Stimulated activated CD4-positive, alpha-beta T cell treated with anti-CD3 and anti-CD28 coated beads, TNF-alpha, amount 100 ng/mL, for 4 hours (primary cell): ENCODE data around the gene WDR38.

Source experiments
- DNase-seq, 3 experiments: peaks; one replicate each; pipeline ENCODE4 v3.0.0-alpha.2; 2020; ENCODE audit warnings: low read depth in 3 of 3

WDR38 gene, protein sequence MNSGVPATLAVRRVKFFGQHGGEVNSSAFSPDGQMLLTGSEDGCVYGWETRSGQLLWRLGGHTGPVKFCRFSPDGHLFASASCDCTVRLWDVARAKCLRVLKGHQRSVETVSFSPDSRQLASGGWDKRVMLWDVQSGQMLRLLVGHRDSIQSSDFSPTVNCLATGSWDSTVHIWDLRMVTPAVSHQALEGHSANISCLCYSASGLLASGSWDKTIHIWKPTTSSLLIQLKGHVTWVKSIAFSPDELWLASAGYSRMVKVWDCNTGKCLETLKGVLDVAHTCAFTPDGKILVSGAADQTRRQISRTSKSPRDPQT

DNA sequence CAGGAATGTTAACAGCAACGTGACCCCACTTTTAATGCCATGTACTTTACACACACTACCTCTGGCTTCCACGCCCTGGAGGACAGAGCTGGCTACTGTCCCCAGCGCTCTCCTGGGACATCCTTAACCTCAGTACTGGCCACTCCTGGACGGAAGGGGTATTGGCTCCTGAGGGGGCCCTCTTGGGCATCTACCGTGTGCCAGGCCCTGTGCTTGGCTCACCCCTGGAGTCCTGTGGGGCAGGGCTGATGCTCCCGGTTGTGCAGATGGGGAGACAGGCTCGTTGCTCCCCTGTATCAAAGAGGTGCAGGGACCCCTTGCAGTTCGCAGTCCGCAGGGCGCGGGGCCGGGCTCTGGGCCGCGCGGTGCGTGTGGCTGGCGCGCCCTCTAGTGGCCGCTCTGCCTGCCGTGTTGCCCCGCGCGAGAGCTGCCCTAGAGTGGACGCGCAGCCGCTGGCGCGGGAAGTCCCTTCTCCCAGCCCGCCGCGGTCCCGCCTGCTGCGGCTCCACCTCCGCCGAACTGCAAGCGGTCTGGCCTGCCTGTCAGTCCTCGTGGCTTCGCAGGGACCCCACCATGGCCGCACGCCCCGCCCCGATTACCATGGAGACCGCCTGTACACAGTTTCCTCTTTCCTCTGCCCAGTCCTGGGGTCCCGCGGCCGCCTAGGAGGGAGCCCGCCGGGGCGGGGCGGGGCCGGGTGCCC is at the start of gene WDR38:
WDR38 (plus strand) TSS at position 632 of the 703 bp plus-strand sequence. CDS start 72 bp downstream, outside the sequence.
- peak; percentile 41 to 61 (median 52) for DNase-seq

DNA sequence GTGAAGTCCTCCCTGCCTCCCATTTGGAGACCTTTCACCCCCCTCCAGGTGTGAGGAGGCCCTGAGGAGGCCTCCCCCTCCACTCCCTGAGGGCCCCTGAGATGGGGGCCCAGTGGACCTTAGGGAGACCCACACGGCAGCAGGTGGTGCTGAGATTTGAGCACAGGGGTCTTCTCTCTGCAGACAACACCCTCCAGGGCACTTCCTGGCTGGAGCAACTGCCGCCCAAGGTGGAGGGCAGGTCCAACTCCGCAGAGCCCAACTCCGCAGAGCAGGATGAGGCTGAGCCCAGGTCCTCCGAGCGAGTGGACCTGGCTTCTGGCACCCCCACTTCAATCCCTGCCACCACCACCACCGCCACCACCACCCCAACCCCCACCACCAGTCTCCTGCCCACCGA is 49.3 kb upstream of the WDR38 start:
- no peak for DNase-seq

DNA sequence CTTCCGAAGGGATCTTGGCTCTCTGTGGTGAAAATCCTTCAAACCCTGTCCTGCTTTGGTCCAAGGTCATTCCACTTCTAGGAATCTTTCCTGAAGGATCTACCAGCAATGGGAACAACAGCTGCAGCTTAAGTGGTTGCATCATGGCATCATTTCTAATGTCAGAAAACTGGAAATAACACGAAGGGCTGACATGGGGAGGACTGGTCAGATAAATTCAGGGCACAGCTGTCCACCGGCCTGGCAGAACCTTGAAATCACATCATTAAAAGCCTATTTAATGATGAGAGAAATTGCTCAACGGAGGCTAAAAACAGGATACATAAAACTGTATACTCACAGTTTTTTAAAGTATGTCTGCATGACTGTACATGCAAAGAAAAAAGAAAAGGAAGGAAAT is 48.1 kb upstream of the WDR38 start:
- DNase-seq, result no peak

DNA sequence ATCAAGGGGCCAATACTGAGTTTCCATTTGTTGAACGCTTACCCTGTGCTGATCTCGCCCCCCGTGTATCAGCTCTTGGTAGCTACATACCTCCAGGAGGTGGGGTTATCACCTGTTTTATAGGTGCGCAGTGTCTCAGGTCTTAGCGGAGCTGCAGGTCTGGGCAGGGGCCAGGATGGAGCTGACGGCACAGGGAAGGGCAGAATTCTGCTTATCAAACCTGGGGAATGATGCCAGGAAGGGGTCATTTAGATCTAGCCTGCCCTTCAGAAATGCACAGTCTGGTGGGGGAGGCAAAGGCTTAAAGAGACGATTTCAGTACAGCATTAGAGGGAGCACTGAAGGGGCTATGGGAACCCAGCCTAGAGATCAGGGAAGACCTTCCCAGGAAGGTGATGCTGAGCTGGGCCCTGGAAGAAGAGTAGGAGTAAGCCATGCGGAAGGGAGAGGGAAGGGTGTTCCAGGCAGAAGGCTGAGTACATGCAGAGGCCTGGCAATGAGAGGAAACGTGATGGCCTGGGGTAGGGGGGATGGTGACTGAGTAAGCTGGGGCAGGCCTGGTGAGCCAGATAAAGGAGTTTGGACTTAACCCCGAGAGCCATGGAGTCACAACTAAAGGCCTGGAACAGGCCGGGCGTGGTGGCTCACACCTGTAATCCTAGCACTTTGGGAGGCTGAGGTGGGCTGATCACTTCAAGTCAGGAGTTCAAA is 44.9 kb upstream of the WDR38 start:
- no peak for DNase-seq

DNA sequence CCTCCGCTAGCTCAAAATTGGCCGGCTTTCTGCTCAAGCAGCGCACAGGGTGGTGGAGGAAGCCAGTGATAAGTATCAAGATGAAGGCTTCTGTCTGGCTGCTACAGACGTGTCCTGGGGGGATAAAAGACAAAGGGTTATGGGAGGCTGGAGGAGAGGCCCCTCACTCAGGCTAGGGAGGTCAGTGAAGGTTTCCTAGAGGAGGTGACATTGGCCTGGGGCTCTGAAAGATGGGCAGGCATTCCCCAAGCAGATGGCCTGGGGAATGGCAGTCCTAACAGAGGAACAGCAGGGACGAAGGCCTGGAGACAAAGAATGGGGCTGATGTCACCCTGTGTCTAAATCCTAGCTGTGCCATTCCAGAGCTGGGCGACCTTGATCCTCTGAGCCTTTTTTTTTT is 44.0 kb upstream of the WDR38 start:
- DNase-seq, result no peak

DNA sequence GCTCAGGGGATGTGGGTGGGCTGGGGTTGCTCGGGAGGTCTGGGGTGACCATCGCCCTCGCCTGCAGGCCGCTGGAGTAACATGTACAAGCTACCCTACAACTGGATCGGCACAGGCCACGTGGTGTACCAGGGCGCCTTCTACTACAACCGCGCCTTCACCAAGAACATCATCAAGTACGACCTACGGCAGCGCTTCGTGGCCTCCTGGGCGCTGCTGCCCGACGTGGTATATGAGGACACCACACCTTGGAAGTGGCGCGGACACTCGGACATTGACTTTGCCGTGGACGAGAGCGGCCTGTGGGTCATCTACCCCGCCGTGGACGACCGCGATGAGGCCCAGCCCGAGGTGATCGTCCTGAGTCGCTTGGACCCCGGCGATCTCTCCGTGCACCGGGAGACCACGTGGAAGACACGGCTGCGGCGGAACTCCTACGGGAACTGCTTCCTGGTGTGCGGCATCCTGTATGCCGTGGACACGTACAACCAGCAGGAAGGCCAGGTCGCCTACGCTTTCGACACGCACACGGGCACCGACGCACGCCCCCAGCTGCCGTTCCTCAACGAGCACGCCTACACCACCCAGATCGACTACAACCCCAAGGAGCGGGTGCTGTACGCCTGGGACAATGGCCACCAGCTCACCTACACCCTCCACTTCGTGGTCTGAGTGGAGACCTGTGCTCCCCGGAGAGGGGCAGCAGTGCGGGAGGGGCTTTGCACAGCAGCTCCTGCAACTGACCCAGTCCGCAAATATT is 43.3 kb upstream of the WDR38 start:
- DNase-seq, result no peak

DNA sequence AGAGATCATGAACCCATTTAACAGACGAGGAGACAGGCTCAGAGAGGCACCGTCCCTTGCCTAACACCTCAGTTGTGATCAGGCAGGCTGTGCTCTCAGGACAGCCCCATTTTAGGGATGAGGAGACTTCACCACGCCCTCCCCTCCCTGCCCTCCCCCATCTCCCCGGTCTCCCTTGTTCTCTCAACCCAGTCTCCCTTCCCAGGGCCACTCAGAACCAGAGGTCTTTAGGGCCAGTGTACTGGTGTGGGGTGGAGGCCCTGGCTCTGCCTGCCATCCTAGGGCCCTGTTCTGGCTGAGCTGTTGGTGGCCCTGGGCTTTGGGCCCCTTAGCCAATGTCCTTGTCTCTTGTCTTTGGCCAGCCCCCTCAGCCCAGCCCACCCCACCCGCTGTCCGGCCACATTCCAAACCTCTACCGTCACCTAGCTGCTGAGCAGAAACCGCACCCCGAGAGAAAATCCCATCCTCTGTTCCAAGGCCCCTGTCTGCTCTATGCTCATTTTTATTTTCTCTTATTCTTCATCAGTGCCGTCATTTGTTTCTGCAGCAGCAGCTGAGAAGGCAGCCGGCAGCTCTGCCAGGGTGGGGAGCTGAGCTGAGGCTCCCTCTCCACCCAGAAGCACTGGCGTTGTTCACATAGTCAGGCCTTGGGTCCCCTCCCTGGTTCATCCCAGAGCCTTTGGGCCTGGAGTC is 42.5 kb upstream of the WDR38 start:
- DNase-seq, result no peak

DNA sequence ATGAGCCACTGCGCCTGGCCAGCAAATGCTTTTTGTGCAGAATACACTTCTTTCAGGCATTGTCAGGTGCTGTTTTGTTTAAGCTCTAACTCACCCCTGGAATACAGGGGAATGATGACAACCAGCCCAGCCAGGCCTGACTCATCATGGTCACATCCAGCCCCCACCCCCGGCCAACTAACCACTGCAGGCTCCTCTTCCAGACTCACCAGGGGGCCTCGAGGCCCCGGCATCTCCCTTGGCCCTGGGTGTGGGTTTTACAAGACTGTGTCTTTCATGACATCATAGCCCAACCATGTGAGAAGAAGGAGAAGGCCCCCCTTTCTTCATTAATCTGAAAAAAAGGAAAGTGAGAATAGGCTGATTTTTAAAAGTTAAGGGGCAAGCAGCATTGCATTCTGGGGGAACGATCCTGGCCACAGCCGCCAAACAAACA is 40.8 kb upstream of the WDR38 start:
- DNase-seq, result no peak

DNA sequence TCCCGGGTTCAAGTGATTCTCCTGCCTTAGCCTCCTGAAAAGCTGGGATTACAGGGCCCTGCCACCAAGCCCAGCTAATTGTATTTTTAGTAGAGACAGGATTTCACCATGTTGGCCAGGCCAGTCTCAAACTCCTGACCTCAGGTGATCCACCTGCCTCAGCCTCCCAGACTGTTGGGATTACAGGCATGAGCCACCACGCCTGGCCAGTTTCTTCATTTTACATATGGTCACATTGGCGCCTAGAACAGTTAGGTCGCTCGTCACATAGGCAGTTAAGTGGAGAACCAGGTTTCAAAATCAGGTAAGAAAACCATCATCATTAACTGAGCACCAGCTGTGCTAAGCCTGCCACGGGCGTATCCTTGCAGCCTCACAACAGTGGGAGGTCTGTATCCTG is 40.2 kb upstream of the WDR38 start:
- no peak for DNase-seq

DNA sequence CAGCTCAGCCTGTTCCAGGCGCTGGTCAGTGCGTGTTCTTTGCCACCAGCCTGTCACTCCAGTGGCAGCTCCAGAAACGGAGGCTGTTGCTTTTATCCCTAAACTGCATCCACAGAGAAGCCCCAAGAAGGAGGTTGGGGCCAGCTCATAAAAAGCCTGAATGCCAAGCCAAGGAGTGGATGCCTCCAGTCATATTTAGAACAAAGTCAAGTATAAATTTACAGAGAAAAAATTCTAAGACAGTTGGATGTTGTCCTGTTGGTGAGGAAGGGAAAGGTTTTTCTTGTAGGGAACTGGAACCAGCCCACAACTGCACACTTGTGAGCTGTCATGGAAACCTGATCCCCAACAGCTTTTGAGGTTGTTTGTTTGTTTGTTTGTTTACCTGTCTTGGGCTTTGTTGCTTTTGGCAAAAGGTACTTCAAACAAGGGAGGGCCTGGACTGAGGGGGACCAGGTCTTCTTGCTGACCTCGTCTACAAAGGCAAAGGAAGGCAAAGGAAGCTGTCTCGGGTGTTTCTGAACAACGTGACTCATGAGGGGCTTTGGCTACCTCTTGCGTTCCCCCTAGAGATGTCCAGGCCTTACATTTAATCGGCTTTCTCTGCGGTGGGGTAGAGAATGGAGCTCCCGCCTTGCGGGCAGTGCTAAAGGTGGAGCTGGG is 39.6 kb upstream of the WDR38 start:
- no peak for DNase-seq

DNA sequence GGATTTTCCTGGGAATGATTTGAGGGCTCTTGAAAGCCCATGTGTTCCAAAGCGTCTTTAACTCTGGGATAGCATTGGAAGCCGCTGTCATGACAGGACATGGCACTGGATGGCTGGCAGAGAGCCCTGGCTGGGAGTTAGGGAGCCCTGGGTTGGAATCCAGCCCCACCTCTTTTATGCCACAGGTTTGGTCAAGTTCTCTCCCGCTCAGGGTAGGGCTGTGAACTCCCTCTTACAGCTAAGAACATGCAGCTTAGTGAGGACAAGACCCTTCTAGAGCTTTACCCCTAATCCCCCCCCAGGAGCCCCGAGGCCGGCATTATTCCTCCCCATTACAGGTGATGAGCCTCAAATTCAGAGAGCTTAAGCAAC is 39.1 kb upstream of the WDR38 start:
- DNase-seq, result no peak

DNA sequence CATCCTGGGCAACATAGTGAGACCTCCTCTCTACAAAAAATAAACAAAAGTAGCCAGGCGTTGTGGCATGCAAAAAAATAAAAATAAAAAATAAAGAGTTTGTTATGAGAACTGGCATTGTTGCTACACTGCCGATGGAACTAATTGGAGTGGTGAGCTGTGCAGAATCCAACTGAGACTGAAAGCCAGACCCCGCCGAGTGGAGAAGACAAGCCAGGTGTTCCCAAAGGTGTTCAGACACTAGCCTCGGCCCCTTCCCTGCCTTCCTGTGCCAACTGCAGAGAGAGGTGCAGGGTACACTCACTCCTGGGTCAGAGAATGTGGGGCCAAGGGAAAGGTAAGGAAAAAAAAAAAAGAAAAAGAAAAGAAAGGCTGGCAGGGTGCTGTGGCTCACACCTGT is 37.7 kb upstream of the WDR38 start:
- no peak for DNase-seq

DNA sequence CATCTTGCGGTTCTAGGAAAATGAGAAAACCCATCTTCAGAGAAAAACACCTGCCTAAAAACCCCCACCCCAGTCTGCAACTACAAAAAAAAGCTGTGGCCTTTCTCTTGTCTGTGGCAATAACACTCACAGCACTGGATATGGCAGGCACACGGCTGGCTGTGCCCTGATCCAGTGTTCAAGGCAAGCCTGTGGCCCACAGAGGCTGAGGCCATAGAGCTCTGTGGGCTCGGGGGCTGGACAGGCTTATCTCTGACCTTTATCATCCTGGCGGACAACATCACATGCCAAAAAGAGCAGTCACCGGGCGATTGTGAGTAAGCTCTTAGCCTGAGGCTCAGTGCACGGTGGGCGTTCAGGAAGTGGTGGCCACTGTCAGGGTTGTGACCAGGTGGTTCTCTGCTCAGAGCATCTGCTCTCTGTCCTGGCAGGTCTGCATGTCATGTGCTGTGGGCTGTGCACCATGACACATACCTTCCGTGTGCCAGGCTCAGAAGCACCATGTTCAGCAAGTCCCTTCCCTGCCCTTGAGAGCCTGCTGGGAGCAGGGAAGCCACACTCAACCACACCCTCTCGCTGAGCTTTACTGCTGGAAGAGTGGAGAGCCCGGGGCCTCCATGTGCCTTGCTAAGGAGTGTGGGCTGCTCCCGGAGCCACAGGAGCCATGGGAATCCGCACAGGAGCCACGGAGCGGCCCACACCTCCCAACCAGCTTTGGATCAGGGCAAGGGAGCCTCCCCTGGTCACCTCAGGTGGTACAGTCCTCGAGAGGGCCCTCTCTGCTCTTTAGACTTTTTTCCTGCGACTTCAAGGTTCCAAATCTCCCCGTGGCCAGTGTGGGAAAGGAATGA is 34.6 kb upstream of the WDR38 start:
- no peak for DNase-seq

DNA sequence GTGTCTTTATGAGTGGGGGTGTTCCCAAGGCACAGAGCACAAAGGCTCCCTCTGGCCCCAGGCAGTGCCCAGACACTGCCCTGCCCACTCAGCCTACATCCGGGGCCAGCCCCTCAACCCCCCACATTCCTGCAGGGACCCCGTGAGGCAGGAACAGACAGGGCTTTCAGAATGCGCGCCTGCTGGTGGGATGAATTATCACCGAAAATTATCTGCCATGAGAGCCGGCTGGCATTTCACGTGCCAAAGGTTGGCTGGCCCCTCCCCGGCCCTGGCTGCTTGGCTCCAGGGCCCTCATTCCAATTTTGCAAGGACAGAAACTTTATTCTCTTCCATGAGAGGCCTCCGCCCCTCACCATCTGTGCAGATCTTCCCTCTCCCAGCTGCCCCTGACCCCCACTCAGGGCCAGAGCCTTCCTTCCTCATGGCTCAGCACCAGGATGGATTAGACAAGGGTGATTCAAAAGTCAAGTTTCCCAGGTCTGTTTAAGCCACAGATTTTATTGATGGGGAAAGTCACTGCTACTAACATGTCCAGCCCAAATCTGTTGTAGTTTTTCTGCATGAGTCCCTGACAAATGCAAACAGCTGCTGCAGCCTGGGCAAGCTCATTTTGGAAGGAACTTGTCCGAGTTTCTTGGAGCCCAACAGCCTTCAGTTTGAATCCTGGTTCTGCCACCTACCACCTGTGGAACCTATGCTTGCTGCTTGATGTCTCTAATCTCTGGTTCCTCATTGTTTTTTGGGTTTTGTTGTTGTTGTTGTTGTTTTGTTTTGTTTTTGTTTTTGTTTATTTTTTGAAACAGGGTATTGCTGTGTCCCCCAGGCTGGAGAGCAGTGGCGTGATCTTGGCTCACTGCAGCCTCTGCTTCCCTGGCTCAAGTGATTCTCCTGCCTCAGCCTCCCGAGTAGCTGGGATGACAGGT is 32.3 kb upstream of the WDR38 start:
- DNase-seq, result no peak

DNA sequence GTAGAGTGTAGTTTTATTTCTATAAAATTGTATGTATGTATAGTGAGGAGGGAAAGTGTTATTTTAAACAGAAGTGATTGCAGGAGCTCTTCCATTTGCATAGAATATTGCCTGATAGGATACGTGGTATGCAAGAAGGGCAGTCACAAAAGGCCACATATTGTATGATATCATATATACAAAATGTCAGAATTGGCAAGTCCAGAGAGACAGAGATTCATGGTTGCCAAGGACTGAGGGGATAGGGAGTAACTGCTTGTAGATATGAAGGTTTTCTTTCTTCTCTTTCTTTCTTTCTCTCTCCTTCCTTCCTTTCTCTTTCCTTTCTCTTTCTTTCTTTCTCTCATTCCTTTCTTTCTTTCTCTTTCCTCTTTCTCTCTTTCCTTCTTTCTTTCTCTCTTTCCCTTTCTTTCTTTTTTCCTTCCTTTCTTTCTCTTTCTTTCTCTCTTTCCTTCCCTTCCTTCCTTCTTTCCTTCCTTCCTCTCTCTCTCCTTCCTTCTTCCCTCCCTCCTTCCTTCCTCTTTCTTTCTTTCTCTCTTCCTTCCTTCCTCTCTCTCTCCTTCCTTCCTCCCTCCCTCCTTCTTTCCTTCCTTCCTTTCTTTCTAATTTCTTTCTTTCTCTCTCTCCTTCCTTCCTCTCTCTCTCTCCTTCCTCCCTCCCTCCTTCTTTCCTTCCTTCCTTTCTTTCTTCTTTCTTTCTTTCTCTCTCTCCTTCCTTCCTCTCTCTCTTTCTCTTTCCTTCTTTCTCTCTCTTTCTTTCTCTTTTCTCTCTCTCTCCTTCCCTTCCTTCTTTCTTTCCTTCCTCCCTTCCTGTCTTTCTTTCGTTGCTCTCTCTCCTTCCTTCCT is 24.5 kb upstream of the WDR38 start:
- no peak for DNase-seq

DNA sequence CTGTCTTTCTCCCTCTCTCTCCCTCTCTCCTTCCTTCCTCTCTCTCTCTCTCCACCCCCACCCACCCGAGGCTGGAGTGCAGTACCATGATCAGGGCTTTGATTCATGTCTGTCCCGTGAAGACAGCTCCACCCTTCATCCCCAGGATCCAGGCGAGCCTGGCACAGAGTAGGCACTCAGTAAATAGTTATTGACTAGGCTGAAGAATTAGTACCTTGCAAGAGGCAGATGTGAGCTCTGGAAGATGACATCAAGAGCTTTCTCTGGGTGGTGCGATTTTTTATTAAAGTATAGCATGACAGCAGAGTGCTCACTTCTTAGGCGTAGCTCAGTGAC is 24.0 kb upstream of the WDR38 start:
- no peak for DNase-seq

DNA sequence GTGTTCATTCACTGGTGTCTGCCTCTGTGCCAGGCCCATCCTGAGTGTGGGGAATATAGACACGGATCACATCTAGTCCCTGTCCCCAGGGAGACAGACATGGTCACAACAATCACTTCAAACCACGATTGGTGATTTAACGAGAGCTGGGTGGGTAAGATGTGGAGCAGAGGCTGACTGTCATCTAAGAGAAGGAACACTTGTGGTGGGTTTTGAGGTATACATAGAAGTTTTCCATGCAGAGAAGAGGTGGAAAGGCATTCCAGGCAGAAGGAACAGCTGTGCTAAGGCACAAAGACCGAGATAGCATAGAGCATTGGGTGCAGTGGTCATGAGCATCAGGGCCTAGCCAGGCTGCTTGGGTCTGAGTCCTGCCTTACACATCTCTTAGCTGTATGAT is 22.7 kb upstream of the WDR38 start:
- DNase-seq, result no peak
